Keratinocyte (primary cell): ENCODE results near the gene SLC25A1. TPM values are rescaled to one million over a fixed set of nuclear protein-coding genes. Genes with fewer than 3 reads are reported as not detected.
A peak's percentile ranks its signal among the peaks of the same experiment; 100 is the strongest.

Source experiments
- DNase-seq: peaks from one replicate; pipeline ENCODE4 v3.0.0-alpha.2; 2011; ENCODE audit warnings: low read depth, missing footprints, low spot score
- FAIRE-seq: peaks from 2 replicates; lab custom pipeline; 2011; peaks lifted over from hg19 to GRCh38; lab: Jason Lieb, UNC
- H2AFZ ChIP-seq: 2 replicates; pipeline ENCODE4 v1.6.0; 2012; ENCODE audit warnings: low read length, control low read depth, inconsistent platforms; ENCODE audit not compliant: control insufficient read depth
- H3K27ac ChIP-seq: 2 replicates; pipeline ENCODE4 v1.5.1; 2011; ENCODE audit warnings: low read length; ENCODE audit not compliant: control insufficient read depth, insufficient read depth
- H3K27me3 ChIP-seq: 3 replicates; pipeline ENCODE4 v1.6.0; 2011; ENCODE audit warnings: low read length; ENCODE audit not compliant: control insufficient read depth, insufficient read depth; ENCODE audit errors: extremely low read depth
- H3K36me3 ChIP-seq, 2 experiments: 2 replicates in 1 of 2; 3 replicates in 1 of 2; pipeline ENCODE4 v1.5.1; 2011; ENCODE audit warnings: low read length in 2 of 2, mild to moderate bottlenecking in 1 of 2; ENCODE audit not compliant: control insufficient read depth in 2 of 2, insufficient read depth in 2 of 2; ENCODE audit errors: extremely low read depth in 1 of 2
- H3K4me1 ChIP-seq: 3 replicates; pipeline ENCODE4 v1.5.1; 2011; ENCODE audit warnings: low read length; ENCODE audit not compliant: control insufficient read depth, insufficient read depth; ENCODE audit errors: extremely low read depth
- H3K4me2 ChIP-seq: 3 replicates; pipeline ENCODE4 v1.6.0; 2011; ENCODE audit warnings: low read depth, low read length; ENCODE audit not compliant: control insufficient read depth, insufficient read depth; ENCODE audit errors: extremely low read depth
- H3K4me3 ChIP-seq, 3 experiments: fragments of 200-600 bp in 1 of 3; sonication (generic) in 1 of 3; 2 replicates in 2 of 3; 3 replicates in 1 of 3; pipeline ENCODE4 v1.5.1; 2011 to 2016; ENCODE audit warnings: low read length in 3 of 3, mild to moderate bottlenecking in 3 of 3, control low read depth in 2 of 3, inconsistent platforms in 1 of 3, low read depth in 1 of 3, mixed read lengths in 1 of 3, mixed run types in 1 of 3, moderate library complexity in 1 of 3; ENCODE audit not compliant: control insufficient read depth in 2 of 3, insufficient read depth in 2 of 3; ENCODE audit errors: extremely low read depth in 1 of 3
- H3K79me2 ChIP-seq: 2 replicates; pipeline ENCODE4 v1.6.0; 2012; ENCODE audit warnings: low read length; ENCODE audit not compliant: control insufficient read depth, insufficient read depth
- H3K9ac ChIP-seq: 3 replicates; pipeline ENCODE4 v1.6.0; 2011; ENCODE audit warnings: low read length; ENCODE audit not compliant: control insufficient read depth, insufficient read depth; ENCODE audit errors: extremely low read depth
- H3K9me1 ChIP-seq: 3 replicates; pipeline ENCODE4 v1.6.0; 2011; ENCODE audit warnings: low read length; ENCODE audit not compliant: control insufficient read depth, insufficient read depth; ENCODE audit errors: extremely low read depth
- H3K9me3 ChIP-seq: 2 replicates; pipeline ENCODE4 v1.5.1; 2012; ENCODE audit warnings: low read depth, low read length; ENCODE audit not compliant: control insufficient read depth
- H4K20me1 ChIP-seq: 3 replicates; pipeline ENCODE4 v1.6.0; 2011; ENCODE audit warnings: low read length; ENCODE audit not compliant: control insufficient read depth, insufficient read depth; ENCODE audit errors: extremely low read depth
- EZH2 ChIP-seq: IDR thresholded peaks from one replicate; pipeline ENCODE4 v1.6.1; 2012; ENCODE audit warnings: inconsistent platforms, mild to moderate bottlenecking, low read length, moderate library complexity
- dilution Hi-C: fragments of 300-500 bp; cut with MboI; formaldehyde crosslinking; loops from one replicate; pipeline ENCODE4 v1.7.0; 2020; ENCODE audit warnings: low sequenced_read_pairs; ENCODE audit not compliant: extremely low pct_ligation_motif_present
- polyA minus RNA-seq, 3 experiments: library from RNA; depleted of rRNA, polyadenylated mRNA; stranded (reverse); fragments of >200 nt; gene quantifications; 1 replicate in 1 of 3; 2 replicates in 1 of 3; 3 replicates in 1 of 3; pipeline ENCODE4 v1.2.3, GENCODE V29; 2011
- polyA plus RNA-seq, 5 experiments: library from polyadenylated mRNA; depleted of rRNA in 3 of 5; stranded (reverse) in 3 of 5; stranded (forward) in 1 of 5; unstranded in 1 of 5; fragments of >200 nt; gene quantifications; 1 replicate in 1 of 5; 2 replicates in 3 of 5; 3 replicates in 1 of 5; pipeline versions ENCODE4 v1.2.1 to v1.2.3, GENCODE V29; 2011 to 2012; ENCODE audit warnings: missing spikeins in 2 of 5, low read depth in 1 of 5, low replicate concordance in 1 of 5
- TF ChIP-seq, protein P1 (sequence below), 3 experiments: IDR thresholded peaks in 1 of 3; conservative IDR thresholded peaks in 1 of 3; optimal IDR thresholded peaks in 1 of 3; 2 replicates in 2 of 3; 3 replicates in 1 of 3; pipeline versions ENCODE3 to v1.5.1; 2011; ENCODE audit warnings: low read length in 3 of 3, mild to moderate bottlenecking in 3 of 3, moderate library complexity in 2 of 3, control low read depth in 1 of 3, inconsistent platforms in 1 of 3; ENCODE audit not compliant: insufficient read depth in 2 of 3; ENCODE audit errors: extremely low read depth in 1 of 3

Gene SLC25A1
- polyA plus RNA-seq (27.7 to 61.6 TPM (median 37.2 TPM) in 3 replicates), polyA minus RNA-seq (41.3 to 114 TPM (median 57.3 TPM) in 3 replicates)
- 11.9 TPM for polyA plus RNA-seq (2011; ENCODE audit: low read depth)
- 36.3 and 86.3 TPM in 2 replicates for polyA plus RNA-seq (2011; cell fraction: cytosol; rRNA removed)
- 35.0 and 40.1 TPM in 2 replicates for polyA plus RNA-seq (2011; cell fraction: nucleus; rRNA removed)
- 46.2 and 108 TPM in 2 replicates for polyA plus RNA-seq (2012; ENCODE audit: low replicate concordance)
- polyA minus RNA-seq (2011; cell fraction: cytosol; rRNA and poly(A)+ RNA removed) = 133 TPM
- 14.7 and 18.0 TPM in 2 replicates for polyA minus RNA-seq (2011; cell fraction: nucleus; rRNA and poly(A)+ RNA removed)

DNA sequence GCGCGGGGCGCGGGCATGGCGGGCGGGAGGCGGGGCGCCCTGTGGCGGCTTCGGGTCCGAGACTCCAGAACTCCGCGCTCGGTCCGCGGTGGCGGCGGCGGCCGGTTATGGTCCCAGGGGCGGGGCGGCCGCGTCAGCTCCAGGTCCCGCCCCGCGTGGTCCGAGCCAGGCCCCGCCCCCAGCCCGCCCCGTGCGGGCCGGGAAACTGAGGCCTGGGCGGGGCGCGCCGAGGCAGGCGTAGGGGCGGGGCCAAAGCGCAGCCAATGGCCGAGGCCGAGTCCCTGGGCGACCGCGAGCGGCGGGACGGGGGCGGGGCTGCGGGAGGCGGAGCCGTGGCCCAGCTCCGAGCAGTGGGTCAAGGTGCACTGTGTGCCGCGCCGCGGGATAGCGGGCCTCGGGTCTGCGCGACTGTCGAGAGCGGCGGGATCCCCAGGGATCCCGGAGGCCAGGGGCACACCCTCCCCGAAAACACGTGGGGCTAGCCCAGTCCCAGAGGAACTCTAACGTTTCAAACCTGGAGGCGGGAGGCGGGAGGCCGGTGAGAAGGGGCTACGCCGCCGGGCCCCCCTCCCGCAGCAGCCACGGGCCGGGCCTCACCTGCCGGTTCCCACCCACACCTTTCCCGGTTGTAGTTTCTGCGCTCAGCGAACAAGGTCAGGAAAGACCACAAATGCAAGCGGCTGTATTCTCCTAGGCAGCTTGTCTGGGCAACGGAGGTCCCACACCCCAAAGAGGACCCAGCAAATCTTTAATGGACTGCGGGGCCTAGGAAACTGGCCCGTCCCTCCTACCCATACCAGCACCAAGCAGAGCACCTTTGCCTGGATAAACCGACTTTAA is at the start of gene SLC25A1:
Gene SLC25A1, minus strand, starts transcription at position 80 of the 840 bp plus-strand sequence. Its CDS starts 63 bp downstream, at position 17.
- no peak for FAIRE-seq
- dilution Hi-C loops = no loop called here

DNA sequence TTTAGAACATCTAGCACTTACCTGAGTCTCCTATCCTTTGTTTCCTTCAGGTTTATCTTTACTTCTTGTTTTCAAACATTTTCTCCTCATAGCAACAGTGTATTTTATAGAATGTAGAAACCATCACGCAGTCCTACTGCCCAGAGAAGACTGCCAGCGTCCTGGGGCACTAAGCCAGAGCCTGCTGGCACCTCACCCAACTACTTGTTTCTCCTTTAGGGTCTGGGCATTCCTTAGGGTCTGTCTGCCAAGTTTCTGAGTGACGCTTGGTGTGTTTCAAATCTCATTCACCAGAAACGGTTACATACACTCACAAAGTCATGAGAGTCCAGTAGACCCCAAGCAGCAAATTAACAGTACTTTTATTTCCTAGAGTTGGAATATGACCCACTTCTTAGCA is 49.6 kb upstream of the SLC25A1 start:
- Histone ChIP-seq H3K36me3 (peaks cover 8 to 18% of the 10 kb centered on the region in 2 experiments), H3K4me3 (no peak overlapping the region)

More for the DNA sequence above, at the start of gene SLC25A1:
- peak within 1 kb of the TSS; percentile 66 to 74 (median 72) for H3K4me3 ChIP-seq
- peaks cover 5% of the 10 kb centered on the region for H4K20me1 ChIP-seq
- peak within 1 kb of the TSS; percentile 58 for H3K27ac ChIP-seq
- peak; percentile 30 for DNase-seq
- H3K36me3 ChIP-seq = peaks cover 5 to 12% of the 10 kb centered on the region in 2 experiments
- peak within 1 kb of the TSS; percentile 60 for H2AFZ ChIP-seq
- no peaks in the 10 kb centered on the region for H3K9me3 ChIP-seq
- H3K27me3 ChIP-seq = no peaks in the 10 kb centered on the region
- peaks cover under 1% of the 10 kb centered on the region for H3K9me1 ChIP-seq
- peaks cover 32% of the 10 kb centered on the region for H3K4me1 ChIP-seq
- H3K4me2 ChIP-seq = peak within 1 kb of the TSS; percentile 90
- peaks cover 17% of the 10 kb centered on the region for H3K79me2 ChIP-seq
- peak within 1 kb of the TSS; percentile 75 for H3K9ac ChIP-seq
- TF ChIP-seq, protein P1, sequence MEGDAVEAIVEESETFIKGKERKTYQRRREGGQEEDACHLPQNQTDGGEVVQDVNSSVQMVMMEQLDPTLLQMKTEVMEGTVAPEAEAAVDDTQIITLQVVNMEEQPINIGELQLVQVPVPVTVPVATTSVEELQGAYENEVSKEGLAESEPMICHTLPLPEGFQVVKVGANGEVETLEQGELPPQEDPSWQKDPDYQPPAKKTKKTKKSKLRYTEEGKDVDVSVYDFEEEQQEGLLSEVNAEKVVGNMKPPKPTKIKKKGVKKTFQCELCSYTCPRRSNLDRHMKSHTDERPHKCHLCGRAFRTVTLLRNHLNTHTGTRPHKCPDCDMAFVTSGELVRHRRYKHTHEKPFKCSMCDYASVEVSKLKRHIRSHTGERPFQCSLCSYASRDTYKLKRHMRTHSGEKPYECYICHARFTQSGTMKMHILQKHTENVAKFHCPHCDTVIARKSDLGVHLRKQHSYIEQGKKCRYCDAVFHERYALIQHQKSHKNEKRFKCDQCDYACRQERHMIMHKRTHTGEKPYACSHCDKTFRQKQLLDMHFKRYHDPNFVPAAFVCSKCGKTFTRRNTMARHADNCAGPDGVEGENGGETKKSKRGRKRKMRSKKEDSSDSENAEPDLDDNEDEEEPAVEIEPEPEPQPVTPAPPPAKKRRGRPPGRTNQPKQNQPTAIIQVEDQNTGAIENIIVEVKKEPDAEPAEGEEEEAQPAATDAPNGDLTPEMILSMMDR (optimal IDR thresholded peaks at IDR 0.05 in 1 of 3, IDR thresholded peaks at IDR 0.05 in 1 of 3, conservative IDR thresholded peaks at IDR 0.05 in 1 of 3; ENCODE audit: extremely low read depth in 1 of 3, insufficient read depth in 2 of 3, low read length in 3 of 3) = no peak
- no peak for TF ChIP-seq EZH2

More for the DNA sequence above, 49.6 kb upstream of the SLC25A1 start:
- Histone ChIP-seq H3K27me3 (no peaks in the 10 kb centered on the region), H3K27ac (no peak overlapping the region), H3K79me2 (no peaks in the 10 kb centered on the region), H3K4me2 (no peak overlapping the region), H3K9ac (no peak overlapping the region), H2AFZ (no peak overlapping the region), H3K4me1 (no peaks in the 10 kb centered on the region), H3K9me3 (no peaks in the 10 kb centered on the region), H3K9me1 (no peaks in the 10 kb centered on the region), H4K20me1 (no peaks in the 10 kb centered on the region)
- dilution Hi-C loops = no loop called here
- FAIRE-seq = no peak
- TF ChIP-seq, protein P1 (optimal IDR thresholded peaks at IDR 0.05 in 1 of 3, IDR thresholded peaks at IDR 0.05 in 1 of 3, conservative IDR thresholded peaks at IDR 0.05 in 1 of 3; ENCODE audit: extremely low read depth in 1 of 3, insufficient read depth in 2 of 3, low read length in 3 of 3) = no peak
- TF ChIP-seq EZH2 = no peak
- no peak for DNase-seq
